ENCODE data around the gene TSPYL1. TPM values are rescaled to one million over a fixed set of nuclear protein-coding genes. Genes with fewer than 3 reads are reported as not detected.
A peak's percentile ranks its signal among the peaks of the same experiment; 100 is the strongest.

TSPYL1 gene
- total RNA-seq, 2 donors from 2014 or later, result 73.4 to 80.6 TPM

DNA sequence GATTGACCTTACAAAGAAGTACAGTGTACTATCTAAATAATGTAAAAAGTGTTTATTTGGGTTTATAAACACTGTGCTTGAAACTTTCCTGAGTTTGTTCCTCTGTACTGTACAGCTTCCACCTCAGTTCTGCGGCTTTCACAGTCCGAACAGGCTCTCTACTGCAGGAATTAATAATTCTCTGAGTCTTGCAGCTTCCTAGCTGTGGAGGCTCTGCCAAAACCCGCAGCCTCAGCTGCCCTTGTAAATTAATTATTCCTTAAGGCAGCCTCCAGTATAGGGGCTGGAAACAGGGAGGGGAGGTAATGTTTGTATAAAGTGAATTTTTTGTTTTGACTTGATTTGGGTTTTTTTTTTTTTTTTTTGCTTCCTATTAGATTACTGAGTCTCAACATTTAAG is 45.0 kb downstream of the TSPYL1 start:
- no peak for DNase-seq
- Mint-ChIP-seq H3K27ac (no peak overlapping the region), H3K9me3 (no peaks in the 10 kb centered on the region), H3K27me3 (ENCODE audit: insufficient read depth) (no peaks in the 10 kb centered on the region), H3K36me3 (ENCODE audit: low read depth) (peaks cover 25% of the 10 kb centered on the region), H3K4me3 (no peak overlapping the region), H3K4me1 (no peaks in the 10 kb centered on the region)
- no peak overlapping the region for H3K4me3 ChIP-seq (ENCODE audit: low read length)
- no peaks in the 10 kb centered on the region for H3K27me3 ChIP-seq (ENCODE audit: control insufficient read depth, insufficient read depth, low read length, poor library complexity, severe bottlenecking)
- TF ChIP-seq, protein P1, sequence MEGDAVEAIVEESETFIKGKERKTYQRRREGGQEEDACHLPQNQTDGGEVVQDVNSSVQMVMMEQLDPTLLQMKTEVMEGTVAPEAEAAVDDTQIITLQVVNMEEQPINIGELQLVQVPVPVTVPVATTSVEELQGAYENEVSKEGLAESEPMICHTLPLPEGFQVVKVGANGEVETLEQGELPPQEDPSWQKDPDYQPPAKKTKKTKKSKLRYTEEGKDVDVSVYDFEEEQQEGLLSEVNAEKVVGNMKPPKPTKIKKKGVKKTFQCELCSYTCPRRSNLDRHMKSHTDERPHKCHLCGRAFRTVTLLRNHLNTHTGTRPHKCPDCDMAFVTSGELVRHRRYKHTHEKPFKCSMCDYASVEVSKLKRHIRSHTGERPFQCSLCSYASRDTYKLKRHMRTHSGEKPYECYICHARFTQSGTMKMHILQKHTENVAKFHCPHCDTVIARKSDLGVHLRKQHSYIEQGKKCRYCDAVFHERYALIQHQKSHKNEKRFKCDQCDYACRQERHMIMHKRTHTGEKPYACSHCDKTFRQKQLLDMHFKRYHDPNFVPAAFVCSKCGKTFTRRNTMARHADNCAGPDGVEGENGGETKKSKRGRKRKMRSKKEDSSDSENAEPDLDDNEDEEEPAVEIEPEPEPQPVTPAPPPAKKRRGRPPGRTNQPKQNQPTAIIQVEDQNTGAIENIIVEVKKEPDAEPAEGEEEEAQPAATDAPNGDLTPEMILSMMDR (conservative IDR thresholded peaks at IDR 0.05), result no peak
- no peak overlapping the region for H3K27ac ChIP-seq (ENCODE audit: low read depth, low read length)
- WGBS, 2 experiments (ENCODE audit: insufficient coverage in 1 of 2, insufficient read length in 1 of 2), result 99 to 100% methylated on average over 2 to 3 of the region's 3 CpGs
- H3K4me1 ChIP-seq (ENCODE audit: control insufficient read depth, insufficient read depth, low read length), result no peaks in the 10 kb centered on the region
- H3K9ac ChIP-seq (ENCODE audit: extremely low read depth, low read length, poor library complexity, severe bottlenecking), result no peak overlapping the region
- no peaks in the 10 kb centered on the region for H3K9me3 ChIP-seq (ENCODE audit: control insufficient read depth, low read length)
- peaks cover 32% of the 10 kb centered on the region for H3K36me3 ChIP-seq (ENCODE audit: control insufficient read depth, insufficient read depth, low read length)

DNA sequence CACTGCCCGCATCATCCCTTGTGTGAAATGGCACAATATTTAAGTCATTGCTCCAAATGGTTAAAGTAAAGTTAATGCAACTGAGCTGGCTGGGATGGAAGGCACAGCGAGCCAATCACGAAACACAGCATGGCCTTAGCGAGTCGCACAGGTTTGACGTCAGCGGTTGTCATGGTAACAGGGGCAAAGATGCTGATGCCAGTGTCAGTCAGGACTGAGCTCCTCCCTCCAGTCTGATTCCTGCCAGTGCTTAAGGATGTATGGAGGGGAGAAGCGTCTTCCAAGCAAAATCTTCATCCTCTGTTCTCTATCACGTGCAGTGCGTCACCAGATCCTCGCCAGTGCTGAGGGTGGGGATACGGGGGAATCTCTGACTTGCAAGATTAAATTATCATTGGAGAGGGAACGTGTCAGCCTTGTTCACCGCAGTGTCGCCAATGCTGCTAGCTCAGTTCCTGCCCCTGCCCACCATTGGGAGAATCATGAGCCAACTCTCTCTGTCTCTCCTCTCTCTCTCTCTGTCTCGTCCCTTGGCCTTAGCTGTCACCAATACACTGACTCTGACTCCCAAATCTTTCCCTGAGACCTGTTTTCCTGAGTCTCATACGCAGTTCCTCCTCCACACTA is 50.3 kb downstream of the TSPYL1 start:
- TF ChIP-seq, protein P1 (conservative IDR thresholded peaks at IDR 0.05), result no peak
- peak; percentile 98 for DNase-seq
- Histone ChIP-seq H3K27ac (ENCODE audit: low read depth, low read length) (no peak overlapping the region), H3K9me3 (ENCODE audit: control insufficient read depth, low read length) (no peaks in the 10 kb centered on the region), H3K9ac (ENCODE audit: extremely low read depth, low read length, poor library complexity, severe bottlenecking) (no peak overlapping the region), H3K36me3 (ENCODE audit: control insufficient read depth, insufficient read depth, low read length) (peaks cover 2% of the 10 kb centered on the region), H3K4me1 (ENCODE audit: control insufficient read depth, insufficient read depth, low read length) (no peaks in the 10 kb centered on the region), H3K27me3 (ENCODE audit: control insufficient read depth, insufficient read depth, low read length, poor library complexity, severe bottlenecking) (no peaks in the 10 kb centered on the region), H3K4me3 (ENCODE audit: low read length) (no peak overlapping the region)
- Mint-ChIP-seq H3K9me3 (no peaks in the 10 kb centered on the region), H3K4me3 (no peak overlapping the region), H3K36me3 (ENCODE audit: low read depth) (peaks cover 20% of the 10 kb centered on the region), H3K27me3 (ENCODE audit: insufficient read depth) (no peaks in the 10 kb centered on the region), H3K4me1 (no peaks in the 10 kb centered on the region), H3K27ac (peak overlapping the region; percentile 46)
- 90 to 92% methylated on average over 16 to 17 of the region's 17 CpGs for WGBS, 2 experiments (ENCODE audit: insufficient coverage in 1 of 2, insufficient read length in 1 of 2)

Other genes with a start within 250 kb of the TSPYL1 start
- gene FRK, start 219.0 kb downstream of the TSPYL1 start, total RNA-seq, result 1 to 10 TPM; 1.4 to 2.9 TPM
- 100 to 1,000 TPM in 1 of 2 donors, 10 to 100 TPM in 1; 83.0 to 136 TPM for gene NT5DC1, start 179.1 kb downstream of the TSPYL1 start, total RNA-seq
- not detected for gene COL10A1, start 153.8 kb downstream of the TSPYL1 start, total RNA-seq
- 10 to 100 TPM; 27.1 to 27.2 TPM for gene TSPYL4, start 25.9 kb downstream of the TSPYL1 start, total RNA-seq
- 10 to 100 TPM; 42.3 to 44.3 TPM for gene DSE, start 91.0 kb upstream of the TSPYL1 start, total RNA-seq
- under 1 TPM in 1 of 2 donors, not detected in 1; 0.95 TPM for gene CALHM6, start 181.4 kb upstream of the TSPYL1 start, total RNA-seq
- gene CALHM5, start 231.7 kb upstream of the TSPYL1 start, total RNA-seq, result under 1 TPM; 0.18 to 0.20 TPM

Measured in endodermal cell (in vitro differentiated cells).